Neural progenitor cell (in vitro differentiated cells): ENCODE data around the gene ZNF598. TPM values are rescaled to one million over a fixed set of nuclear protein-coding genes. Genes with fewer than 3 reads are reported as not detected.

Experiments
- DNase-seq: peaks from one replicate; pipeline ENCODE4 v3.0.0-alpha.2; 2016; ENCODE audit warnings: low spot score
- H2AFZ ChIP-seq: fragments of 200-600 bp; sonication (generic); replicated peaks from 2 replicates; pipeline ENCODE4 v1.6.1; 2016; ENCODE audit warnings: antibody characterized with exemption
- H3F3A ChIP-seq: fragments of 200-600 bp; sonication (generic); 2 replicates; pipeline ENCODE4 v1.6.1; 2016; ENCODE audit warnings: antibody characterized with exemption, low read depth
- H3K27ac ChIP-seq: fragments of 200-600 bp; sonication (generic); 2 replicates; pipeline ENCODE4 v1.5.1; 2016; ENCODE audit warnings: mild to moderate bottlenecking
- H3K27me3 ChIP-seq: fragments of 200-600 bp; sonication (generic); 2 replicates; pipeline ENCODE4 v1.6.1; 2016; ENCODE audit warnings: mild to moderate bottlenecking, moderate library complexity
- H3K36me3 ChIP-seq: fragments of 200-600 bp; sonication (generic); 2 replicates; pipeline ENCODE4 v1.5.1; 2016
- H3K4me1 ChIP-seq: fragments of 200-600 bp; sonication (generic); 2 replicates; pipeline ENCODE4 v1.6.1; 2016; ENCODE audit warnings: mixed run types
- H3K4me2 ChIP-seq: fragments of 200-600 bp; sonication (generic); 2 replicates; pipeline ENCODE4 v1.6.1; 2016
- H3K4me3 ChIP-seq: fragments of 200-600 bp; sonication (generic); 2 replicates; pipeline ENCODE4 v1.5.1; 2016
- H3K79me2 ChIP-seq: fragments of 200-600 bp; sonication (generic); 2 replicates; pipeline ENCODE4 v1.6.1; 2016; ENCODE audit warnings: low read depth
- H3K9ac ChIP-seq: fragments of 200-600 bp; sonication (generic); 2 replicates; pipeline ENCODE4 v1.6.1; 2016
- H3K9me3 ChIP-seq: fragments of 200-600 bp; sonication (generic); 2 replicates; pipeline ENCODE4 v1.5.1; 2016; ENCODE audit warnings: low read depth
- H4K20me1 ChIP-seq: fragments of 200-600 bp; sonication (generic); 2 replicates; pipeline ENCODE4 v1.6.1; 2016; ENCODE audit warnings: low read depth
- H3K27ac Mint-ChIP-seq: 3 replicates; pipeline ENCODE4 v1.8.0; 2021; ENCODE audit warnings: mixed read lengths
- H3K27me3 Mint-ChIP-seq: 2 replicates; pipeline ENCODE4 v1.8.0; 2022; ENCODE audit warnings: low read depth, mild to moderate bottlenecking, inconsistent platforms, moderate library complexity, mixed read lengths; ENCODE audit not compliant: insufficient read depth
- H3K36me3 Mint-ChIP-seq: 3 replicates; pipeline ENCODE4 v1.8.0; 2021; ENCODE audit warnings: mixed read lengths
- H3K4me1 Mint-ChIP-seq: 3 replicates; pipeline ENCODE4 v1.8.0; 2021; ENCODE audit warnings: mixed read lengths
- H3K4me3 Mint-ChIP-seq: 3 replicates; pipeline ENCODE4 v1.8.0; 2021; ENCODE audit warnings: mild to moderate bottlenecking, moderate library complexity, mixed read lengths
- H3K9me3 Mint-ChIP-seq: 3 replicates; pipeline ENCODE4 v1.8.0; 2020; ENCODE audit warnings: mixed read lengths
- CTCF ChIP-seq: fragments of 200-600 bp; sonication (generic); IDR thresholded peaks from 2 replicates; pipeline ENCODE4 v1.5.1; 2017; ENCODE audit warnings: antibody characterized with exemption, mild to moderate bottlenecking
- EZH2 ChIP-seq: fragments of 200-600 bp; sonication (generic); IDR thresholded peaks from 2 replicates; pipeline ENCODE4 v1.6.1; 2017; ENCODE audit warnings: antibody characterized with exemption, mild to moderate bottlenecking, moderate library complexity
- EZH2phosphoT487 ChIP-seq: fragments of 200-600 bp; sonication (generic); IDR thresholded peaks from 2 replicates; pipeline ENCODE4 v1.6.1; 2017; ENCODE audit warnings: antibody characterized with exemption
- total RNA-seq: library from RNA; depleted of rRNA; stranded (reverse); fragments of >200 nt; gene quantifications from 2 replicates; pipeline ENCODE4 v1.2.3, GENCODE V29; 2015; ENCODE audit warnings: low replicate concordance

The ZNF598 gene
- total RNA-seq, 1 donor from 2014 or later = 12.7 TPM

DNA sequence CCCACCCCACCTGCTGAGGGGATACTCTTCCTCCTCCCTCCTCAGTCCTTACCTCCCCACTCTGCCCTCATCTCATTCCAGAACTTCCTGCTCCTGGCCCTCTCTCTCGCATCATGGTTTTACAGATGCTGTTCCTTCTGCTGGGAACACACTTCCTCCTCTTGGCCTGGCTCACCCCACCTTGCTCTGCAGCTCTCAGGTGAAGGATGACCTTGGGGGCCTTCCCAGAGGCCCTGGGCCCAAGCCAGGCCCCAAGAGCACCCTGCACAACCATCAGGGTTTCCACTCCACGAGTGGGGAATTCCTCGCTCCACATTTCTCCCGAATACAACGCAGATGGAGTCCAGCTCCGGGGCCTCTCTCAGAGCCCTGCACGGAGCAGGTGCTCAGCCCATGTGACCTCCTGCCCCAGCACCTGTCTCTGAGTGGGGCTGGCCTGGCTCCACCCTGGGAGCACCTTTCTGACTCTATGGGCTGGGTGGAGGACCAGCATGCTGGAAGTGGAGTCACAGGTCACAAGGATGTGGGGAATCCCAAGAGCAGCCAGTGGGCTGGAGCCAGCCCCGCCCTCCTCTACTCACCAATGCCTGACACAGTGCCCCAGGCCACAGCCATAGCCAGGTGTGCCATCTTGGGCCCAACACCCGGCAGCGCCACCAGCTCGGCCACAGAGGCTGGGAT is 33.5 kb upstream of the ZNF598 start:
- no peak overlapping the region for H3K27ac Mint-ChIP-seq

GRCh38 chr16:2042171-2042985 is 32.8 kb upstream of the ZNF598 start:
- H3K36me3 ChIP-seq = no peaks in the 10 kb centered on the region
- H3K4me2 ChIP-seq = no peak overlapping the region
- Mint-ChIP-seq H3K4me3 (no peak overlapping the region), H3K4me1 (peaks cover 10% of the 10 kb centered on the region), H3K9me3 (no peaks in the 10 kb centered on the region), H3K36me3 (peaks cover 2% of the 10 kb centered on the region), H3K27me3 (peaks cover 2% of the 10 kb centered on the region), H3K27ac (no peak overlapping the region)
- no peak overlapping the region for H3K4me3 ChIP-seq
- DNase-seq = no peak
- H3K79me2 ChIP-seq = peaks cover 10% of the 10 kb centered on the region
- H2AFZ ChIP-seq = no peak overlapping the region
- no peaks in the 10 kb centered on the region for H3K9me3 ChIP-seq
- H3F3A ChIP-seq = peaks cover 4% of the 10 kb centered on the region
- no peak for TF ChIP-seq EZH2phosphoT487
- H3K27me3 ChIP-seq = no peaks in the 10 kb centered on the region
- no peak overlapping the region for H3K27ac ChIP-seq
- H3K4me1 ChIP-seq = peaks cover 6% of the 10 kb centered on the region
- peaks cover 8% of the 10 kb centered on the region for H4K20me1 ChIP-seq
- no peak overlapping the region for H3K9ac ChIP-seq

More for the DNA sequence above, 33.5 kb upstream of the ZNF598 start:
- Mint-ChIP-seq H3K4me1 (peaks cover 10% of the 10 kb centered on the region), H3K9me3 (no peaks in the 10 kb centered on the region), H3K36me3 (peaks cover 2% of the 10 kb centered on the region), H3K27me3 (peaks cover 2% of the 10 kb centered on the region), H3K4me3 (no peak overlapping the region)
- no peak for DNase-seq
- Histone ChIP-seq H3K4me2 (no peak overlapping the region), H2AFZ (no peak overlapping the region), H3K27me3 (no peaks in the 10 kb centered on the region), H3K4me3 (no peak overlapping the region), H3K4me1 (peaks cover 6% of the 10 kb centered on the region), H3K27ac (no peak overlapping the region), H3F3A (peaks cover 4% of the 10 kb centered on the region), H4K20me1 (peaks cover 8% of the 10 kb centered on the region), H3K36me3 (no peaks in the 10 kb centered on the region), H3K9ac (no peak overlapping the region), H3K9me3 (no peaks in the 10 kb centered on the region), H3K79me2 (peaks cover 11% of the 10 kb centered on the region)
- no peak for TF ChIP-seq EZH2
- TF ChIP-seq EZH2phosphoT487 = no peak
- no peak for TF ChIP-seq CTCF

GRCh38 chr16:2040787-2041522 is 31.3 kb upstream of the ZNF598 start:
- no peaks in the 10 kb centered on the region for H3K36me3 ChIP-seq
- H3K4me1 Mint-ChIP-seq = peaks cover 3% of the 10 kb centered on the region
- H3K9me3 ChIP-seq = no peaks in the 10 kb centered on the region
- H3K27me3 Mint-ChIP-seq = peaks cover 2% of the 10 kb centered on the region
- no peaks in the 10 kb centered on the region for H3F3A ChIP-seq
- no peak overlapping the region for H3K9ac ChIP-seq
- H3K79me2 ChIP-seq = no peaks in the 10 kb centered on the region
- H3K4me3 ChIP-seq = no peak overlapping the region
- H3K27me3 ChIP-seq = no peaks in the 10 kb centered on the region
- no peaks in the 10 kb centered on the region for H4K20me1 ChIP-seq
- no peak overlapping the region for H3K4me3 Mint-ChIP-seq
- DNase-seq = no peak
- H3K27ac Mint-ChIP-seq = no peak overlapping the region
- no peak overlapping the region for H3K27ac ChIP-seq
- H2AFZ ChIP-seq = no peak overlapping the region
- H3K9me3 Mint-ChIP-seq = no peaks in the 10 kb centered on the region
- peaks cover under 1% of the 10 kb centered on the region for H3K4me1 ChIP-seq
- no peak for TF ChIP-seq EZH2
- TF ChIP-seq CTCF = no peak
- TF ChIP-seq EZH2phosphoT487 = no peak
- no peak overlapping the region for H3K4me2 ChIP-seq
- H3K36me3 Mint-ChIP-seq = no peaks in the 10 kb centered on the region
